Prostate gland (tissue), 2 donors: ENCODE results near the gene BCAS3. TPM values are rescaled to one million over a fixed set of nuclear protein-coding genes. Genes with fewer than 3 reads are reported as not detected.

ENCODE experiments used
- DNase-seq: peaks from one replicate; pipeline ENCODE4 v3.0.0-alpha.2; 2019; ENCODE audit warnings: low spot score
- H3K27ac ChIP-seq, 2 donors: fragments of 200-600 bp; sonication (generic); 2 replicates each; pipeline ENCODE4 v1.5.1; 2017 to 2019
- H3K27me3 ChIP-seq: fragments of 200-600 bp; sonication (generic); replicated peaks from 2 replicates; pipeline ENCODE4 v1.5.1; 2019; ENCODE audit not compliant: insufficient read depth
- H3K36me3 ChIP-seq, 2 donors: fragments of 200-600 bp; sonication (generic); 1 replicate in 1 of 2; 2 replicates in 1 of 2; pipeline versions ENCODE4 v1.5.1 to v1.8.1; 2017 to 2019
- H3K4me1 ChIP-seq: fragments of 200-600 bp; sonication (generic); replicated peaks from 2 replicates; pipeline ENCODE4 v1.5.1; 2019
- H3K4me3 ChIP-seq, 2 donors: fragments of 200-600 bp; sonication (generic); 2 replicates each; pipeline ENCODE4 v1.5.1; 2017 to 2019
- H3K9me3 ChIP-seq: fragments of 200-600 bp; sonication (generic); 2 replicates; pipeline ENCODE4 v1.5.1; 2017
- CTCF ChIP-seq, 4 experiments: fragments of 200-600 bp in 2 of 4; fragments of 450-650 bp in 2 of 4; sonication (generic) in 2 of 4; IDR thresholded peaks; 1 replicate in 3 of 4; 2 replicates in 1 of 4; pipeline ENCODE4 v1.5.1; 2016 to 2019; ENCODE audit warnings: antibody characterized with exemption in 4 of 4, mild to moderate bottlenecking in 2 of 4, moderate library complexity in 2 of 4
- POLR2A ChIP-seq: fragments of 450-650 bp; IDR thresholded peaks from one replicate; pipeline ENCODE4 v1.6.1; 2016; ENCODE audit warnings: antibody characterized with exemption, mild to moderate bottlenecking
- POLR2AphosphoS5 ChIP-seq: sonication (generic); formaldehyde crosslinking; IDR thresholded peaks from one replicate; pipeline ENCODE4 v1.6.1; 2017; ENCODE audit warnings: antibody characterized with exemption
- WGBS: methylation state at CpG from one replicate; pipeline ENCODE4 v1.1.5; 2018; 5-methylcytosine and 5-hydroxymethylcytosine counted together
- intact Hi-C: fragments of 100-400 bp; cut with DNase I; formaldehyde crosslinking; loops from one replicate; pipeline ENCODE4 v1.14.2; 2022
- total RNA-seq, 2 donors: library from RNA; depleted of rRNA; stranded (reverse); fragments of >200 nt; gene quantifications; one replicate each; pipeline ENCODE4 v1.1.0, GENCODE V29; 2016

Gene BCAS3
- total RNA-seq, 2 donors from 2014 or later, result 57.8 to 93.9 TPM

- intact Hi-C loops, result loop anchor here (5.0 kb wide), 1 partner anchor 39 kb away; no protein-coding TSS in a partner anchor
These were observed 614.0 kb downstream of the BCAS3 start for GRCh38 chr17:61291451-61292285.

GRCh38 chr17:61294286-61294685 lies 616.6 kb downstream of the BCAS3 start:
- no peak for DNase-seq
- no peak overlapping the region for H3K4me3 ChIP-seq
- intact Hi-C loops, result loop anchor here (5.0 kb wide), 1 partner anchor 42 kb away; no protein-coding TSS in a partner anchor
- H3K9me3 ChIP-seq, result no peaks in the 10 kb centered on the region
- TF ChIP-seq CTCF (IDR thresholded peaks at IDR 0.05) (no peak), POLR2A (no peak), POLR2AphosphoS5 (no peak)
- 96% methylated on average over 2 of the region's 2 CpGs for WGBS
- H3K4me1 ChIP-seq, result no peaks in the 10 kb centered on the region
- no peak overlapping the region for H3K27ac ChIP-seq
- H3K36me3 ChIP-seq, result no peaks in the 10 kb centered on the region
- H3K27me3 ChIP-seq, result no peaks in the 10 kb centered on the region

More at GRCh38 chr17:61291451-61292285, 614.0 kb downstream of the BCAS3 start:
- Histone ChIP-seq H3K4me3 (no peak overlapping the region), H3K27me3 (no peaks in the 10 kb centered on the region), H3K9me3 (no peaks in the 10 kb centered on the region), H3K4me1 (no peaks in the 10 kb centered on the region), H3K36me3 (no peaks in the 10 kb centered on the region), H3K27ac (peak overlapping the region in 1 of 2 donors; percentile 17)
- peak; percentile 51 for DNase-seq
- no peak for TF ChIP-seq POLR2A
- TF ChIP-seq CTCF (IDR thresholded peaks at IDR 0.05), result no peak
- TF ChIP-seq POLR2AphosphoS5, result peak; percentile 84
- WGBS, result 19% methylated on average over 10 of the region's 10 CpGs

GRCh38 chr17:61294777-61295176 lies 617.1 kb downstream of the BCAS3 start:
- H3K27ac ChIP-seq, result no peak overlapping the region
- H3K4me1 ChIP-seq, result no peaks in the 10 kb centered on the region
- H3K4me3 ChIP-seq, result no peak overlapping the region
- no peaks in the 10 kb centered on the region for H3K36me3 ChIP-seq
- H3K27me3 ChIP-seq, result no peaks in the 10 kb centered on the region
- no peak for DNase-seq
- WGBS, result 82% methylated on average over 3 of the region's 3 CpGs
- no peaks in the 10 kb centered on the region for H3K9me3 ChIP-seq
- intact Hi-C loops, result loop anchor here (5.0 kb wide), 1 partner anchor 42 kb away; no protein-coding TSS in a partner anchor
- TF ChIP-seq POLR2A (no peak), POLR2AphosphoS5 (no peak), CTCF (IDR thresholded peaks at IDR 0.05) (no peak)

- Histone ChIP-seq H3K9me3 (no peaks in the 10 kb centered on the region), H3K4me3 (no peak overlapping the region), H3K4me1 (no peaks in the 10 kb centered on the region), H3K27ac (no peak overlapping the region), H3K36me3 (no peaks in the 10 kb centered on the region), H3K27me3 (no peaks in the 10 kb centered on the region)
- WGBS, result 97% methylated on average over 2 of the region's 2 CpGs
- no peak for TF ChIP-seq CTCF (IDR thresholded peaks at IDR 0.05)
- TF ChIP-seq POLR2AphosphoS5, result no peak
- no peak for TF ChIP-seq POLR2A
- no peak for DNase-seq
- intact Hi-C loops, result no loop called here
These were observed 618.4 kb downstream of the BCAS3 start for GRCh38 chr17:61296058-61296457.
